Measurements from ENCODE around the gene ZDHHC3.

DNA sequence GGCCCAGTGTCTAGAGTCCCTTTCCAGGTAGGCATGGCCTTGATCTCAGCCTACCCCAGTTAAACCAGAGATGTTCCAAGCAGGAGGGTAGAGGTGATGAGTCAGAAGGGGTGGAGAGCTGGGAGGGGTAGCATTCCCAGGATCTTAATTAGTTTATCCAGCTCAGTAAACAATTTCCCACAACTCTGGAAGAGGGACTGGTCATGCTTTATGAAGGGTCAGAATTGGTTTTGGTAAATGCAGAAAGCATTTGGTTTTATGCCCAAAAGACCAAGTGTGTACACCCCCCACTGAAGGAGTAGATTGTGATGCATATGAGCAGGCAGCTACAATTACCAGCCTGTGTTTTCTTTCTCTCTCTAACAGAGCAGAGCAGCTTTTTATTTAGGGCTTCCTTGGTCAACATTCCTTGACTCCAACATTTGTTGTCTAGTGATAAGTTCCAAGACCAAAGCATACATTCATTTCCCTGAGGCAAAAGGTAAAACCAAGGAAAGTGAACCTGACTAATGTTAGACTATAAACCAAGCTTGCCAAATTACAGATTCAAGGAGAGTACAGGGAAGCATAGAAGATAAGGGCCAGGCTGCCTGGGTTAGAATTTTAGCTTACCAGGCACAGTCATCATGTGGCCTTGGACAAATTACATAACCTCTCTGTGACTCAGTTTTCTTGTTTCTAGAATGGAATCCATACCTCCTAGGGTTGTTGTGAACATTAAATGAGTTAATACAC, 17.7 kb upstream of the ZDHHC3 start:
- TF ChIP-seq, protein P1, sequence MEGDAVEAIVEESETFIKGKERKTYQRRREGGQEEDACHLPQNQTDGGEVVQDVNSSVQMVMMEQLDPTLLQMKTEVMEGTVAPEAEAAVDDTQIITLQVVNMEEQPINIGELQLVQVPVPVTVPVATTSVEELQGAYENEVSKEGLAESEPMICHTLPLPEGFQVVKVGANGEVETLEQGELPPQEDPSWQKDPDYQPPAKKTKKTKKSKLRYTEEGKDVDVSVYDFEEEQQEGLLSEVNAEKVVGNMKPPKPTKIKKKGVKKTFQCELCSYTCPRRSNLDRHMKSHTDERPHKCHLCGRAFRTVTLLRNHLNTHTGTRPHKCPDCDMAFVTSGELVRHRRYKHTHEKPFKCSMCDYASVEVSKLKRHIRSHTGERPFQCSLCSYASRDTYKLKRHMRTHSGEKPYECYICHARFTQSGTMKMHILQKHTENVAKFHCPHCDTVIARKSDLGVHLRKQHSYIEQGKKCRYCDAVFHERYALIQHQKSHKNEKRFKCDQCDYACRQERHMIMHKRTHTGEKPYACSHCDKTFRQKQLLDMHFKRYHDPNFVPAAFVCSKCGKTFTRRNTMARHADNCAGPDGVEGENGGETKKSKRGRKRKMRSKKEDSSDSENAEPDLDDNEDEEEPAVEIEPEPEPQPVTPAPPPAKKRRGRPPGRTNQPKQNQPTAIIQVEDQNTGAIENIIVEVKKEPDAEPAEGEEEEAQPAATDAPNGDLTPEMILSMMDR (IDR thresholded peaks at IDR 0.05): no peak
- no peak for TF ChIP-seq EZH2 (IDR thresholded peaks at IDR 0.05)

All from neural progenitor cell (in vitro differentiated cells).